CD4-positive, alpha-beta T cell (primary cell): ENCODE results near the gene HDAC4. TPM values are rescaled to one million over a fixed set of nuclear protein-coding genes. Genes with fewer than 3 reads are reported as not detected.

Source experiments
- ATAC-seq: fragments of 200-7000 bp; cut with Tn5 transposase; one replicate; pipeline ENCODE4 v1.10.0; 2022; ENCODE audit warnings: mild to moderate bottlenecking; ENCODE audit not compliant: poor library complexity
- CTCF ChIA-PET: fragments of 350-600 bp; sonication (Branson Sonifier 250); formaldehyde crosslinking; loops from one replicate; lab custom pipeline; 2021; ENCODE audit warnings: antibody characterized with exemption, inconsistent platforms; lab: Charles Lee
- POLR2A ChIA-PET: fragments of 350-600 bp; sonication (Branson Sonifier 250); formaldehyde crosslinking; loops from one replicate; lab custom pipeline; 2021; ENCODE audit warnings: antibody characterized with exemption, inconsistent platforms; lab: Charles Lee
- DNase-seq, 14 experiments: peaks; one replicate each; pipeline ENCODE4 v3.0.0-alpha.2; 2013 to 2020; ENCODE audit warnings: mixed read lengths in 2 of 14
- H3K27ac ChIP-seq, 2 donors: one replicate each; pipeline versions ENCODE4 v1.5.1 to v1.7.0; 2013; ENCODE audit warnings: low read length in 2 of 2, low read depth in 1 of 2, mild to moderate bottlenecking in 1 of 2
- H3K27me3 ChIP-seq, 2 experiments: 1 replicate in 1 of 2; 2 replicates in 1 of 2; pipeline versions ENCODE4 v1.6.1 to v1.7.0; 2013; ENCODE audit warnings: low read length in 2 of 2, control low read depth in 1 of 2, mild to moderate bottlenecking in 1 of 2, moderate library complexity in 1 of 2; ENCODE audit not compliant: insufficient read depth in 2 of 2, control insufficient read depth in 1 of 2
- H3K36me3 ChIP-seq: one replicate; pipeline ENCODE4 v1.6.1; 2013; ENCODE audit warnings: low read length, control low read depth; ENCODE audit not compliant: insufficient read depth
- H3K4me1 ChIP-seq: one replicate; pipeline ENCODE4 v1.6.1; 2013; ENCODE audit warnings: low read length, control low read depth; ENCODE audit not compliant: insufficient read depth
- H3K4me3 ChIP-seq: one replicate; pipeline ENCODE4 v1.5.1; 2013; ENCODE audit warnings: mild to moderate bottlenecking, low read length, moderate library complexity
- H3K9me3 ChIP-seq, 2 experiments: 1 replicate in 1 of 2; 2 replicates in 1 of 2; pipeline versions ENCODE4 v1.6.1 to v1.7.0; 2013; ENCODE audit warnings: low read length in 2 of 2, mild to moderate bottlenecking in 2 of 2, control low read depth in 1 of 2, moderate library complexity in 1 of 2; ENCODE audit not compliant: control insufficient read depth in 1 of 2, insufficient read depth in 1 of 2
- H3K27ac Mint-ChIP-seq: one replicate; pipeline ENCODE4 v1.8.0; 2020; ENCODE audit warnings: mixed read lengths
- H3K27me3 Mint-ChIP-seq: one replicate; pipeline ENCODE4 v1.8.0; 2021; ENCODE audit warnings: mixed read lengths
- H3K36me3 Mint-ChIP-seq: one replicate; pipeline ENCODE4 v1.8.0; 2021; ENCODE audit warnings: low read depth, mixed read lengths
- H3K4me1 Mint-ChIP-seq: one replicate; pipeline ENCODE4 v1.8.0; 2021; ENCODE audit warnings: low read depth, mixed read lengths
- H3K4me3 Mint-ChIP-seq: one replicate; pipeline ENCODE4 v1.8.0; 2020; ENCODE audit warnings: mild to moderate bottlenecking, mixed read lengths
- H3K9me3 Mint-ChIP-seq: one replicate; pipeline ENCODE4 v1.8.0; 2020; ENCODE audit warnings: mixed read lengths
- intact Hi-C, 2 experiments: fragments of 100-400 bp; cut with DNase I in 1 of 2; cut with micrococcal nuclease in 1 of 2; formaldehyde crosslinking; loops; one replicate each; pipeline versions ENCODE4 v1.15.1 to v1.9.0; 2023 to 2025; cut with DNase I, micrococcal nuclease
- total RNA-seq, 174 experiments: library from RNA in 2 of 174; stranded (reverse) in 2 of 174; gene quantifications; one replicate each; pipeline ENCODE4 v1.2.3 and lab custom pipeline; 2021 to 2026
- TF ChIP-seq, protein P1 (sequence below): fragments of 200-600 bp; IDR thresholded peaks from one replicate; pipeline ENCODE4 v1.8.0; 2022; ENCODE audit warnings: antibody characterized with exemption, mild to moderate bottlenecking

Gene HDAC4
- total RNA-seq, 2 experiments from 2014 or later = 45.3 to 49.2 TPM

- intact Hi-C loops = no loop called here
- Mint-ChIP-seq H3K4me1 (peaks cover 23% of the 10 kb centered on the region), H3K36me3 (no peaks in the 10 kb centered on the region), H3K27ac (peak overlapping the region; percentile 60), H3K27me3 (no peaks in the 10 kb centered on the region), H3K4me3 (no peak overlapping the region), H3K9me3 (no peaks in the 10 kb centered on the region)
- POLR2A ChIA-PET = interaction anchor here (1.3 kb wide), 1 partner anchor 8 kb away, joined by 4 read pairs; no protein-coding TSS in a partner anchor
- peaks cover 17% of the 10 kb centered on the region for H3K4me1 ChIP-seq
- H3K27ac ChIP-seq = no peak overlapping the region
- no peaks in the 10 kb centered on the region for H3K27me3 ChIP-seq
- DNase-seq (peak in 2 of 14 experiments; percentile 24 to 30), ATAC-seq (no peak)
- H3K9me3 ChIP-seq = no peaks in the 10 kb centered on the region
- H3K4me3 ChIP-seq = no peak overlapping the region
- H3K36me3 ChIP-seq = peaks cover 2% of the 10 kb centered on the region
- CTCF ChIA-PET = no interaction called here
- TF ChIP-seq, protein P1, sequence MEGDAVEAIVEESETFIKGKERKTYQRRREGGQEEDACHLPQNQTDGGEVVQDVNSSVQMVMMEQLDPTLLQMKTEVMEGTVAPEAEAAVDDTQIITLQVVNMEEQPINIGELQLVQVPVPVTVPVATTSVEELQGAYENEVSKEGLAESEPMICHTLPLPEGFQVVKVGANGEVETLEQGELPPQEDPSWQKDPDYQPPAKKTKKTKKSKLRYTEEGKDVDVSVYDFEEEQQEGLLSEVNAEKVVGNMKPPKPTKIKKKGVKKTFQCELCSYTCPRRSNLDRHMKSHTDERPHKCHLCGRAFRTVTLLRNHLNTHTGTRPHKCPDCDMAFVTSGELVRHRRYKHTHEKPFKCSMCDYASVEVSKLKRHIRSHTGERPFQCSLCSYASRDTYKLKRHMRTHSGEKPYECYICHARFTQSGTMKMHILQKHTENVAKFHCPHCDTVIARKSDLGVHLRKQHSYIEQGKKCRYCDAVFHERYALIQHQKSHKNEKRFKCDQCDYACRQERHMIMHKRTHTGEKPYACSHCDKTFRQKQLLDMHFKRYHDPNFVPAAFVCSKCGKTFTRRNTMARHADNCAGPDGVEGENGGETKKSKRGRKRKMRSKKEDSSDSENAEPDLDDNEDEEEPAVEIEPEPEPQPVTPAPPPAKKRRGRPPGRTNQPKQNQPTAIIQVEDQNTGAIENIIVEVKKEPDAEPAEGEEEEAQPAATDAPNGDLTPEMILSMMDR = no peak
These were observed 22.6 kb downstream of the HDAC4 start for GRCh38 chr2:239378021-239378917.

- Histone ChIP-seq H3K27ac (no peak overlapping the region), H3K4me1 (peaks cover 20% of the 10 kb centered on the region), H3K9me3 (no peaks in the 10 kb centered on the region), H3K27me3 (no peaks in the 10 kb centered on the region), H3K4me3 (no peak overlapping the region), H3K36me3 (peaks cover 2% of the 10 kb centered on the region)
- POLR2A ChIA-PET = no interaction called here
- ATAC-seq = no peak
- intact Hi-C loops = no loop called here
- CTCF ChIA-PET = no interaction called here
- Mint-ChIP-seq H3K27me3 (no peaks in the 10 kb centered on the region), H3K4me3 (no peak overlapping the region), H3K27ac (peak overlapping the region; percentile 60), H3K4me1 (peaks cover 23% of the 10 kb centered on the region), H3K36me3 (no peaks in the 10 kb centered on the region), H3K9me3 (no peaks in the 10 kb centered on the region)
- TF ChIP-seq, protein P1 = no peak
- DNase-seq = peak in 1 of 14 experiments; percentile 24
These were observed 23.2 kb downstream of the HDAC4 start for GRCh38 chr2:239377591-239377990.

- TF ChIP-seq, protein P1 = no peak
- POLR2A ChIA-PET = no interaction called here
- H3K27ac Mint-ChIP-seq = peak overlapping the region; percentile 60
- CTCF ChIA-PET = no interaction called here
- no peaks in the 10 kb centered on the region for H3K36me3 Mint-ChIP-seq
- ATAC-seq (no peak), DNase-seq (no peak)
- H3K4me3 ChIP-seq = no peak overlapping the region
- H3K4me3 Mint-ChIP-seq = no peak overlapping the region
- H3K9me3 ChIP-seq = no peaks in the 10 kb centered on the region
- intact Hi-C loops = no loop called here
- H3K27me3 ChIP-seq = no peaks in the 10 kb centered on the region
- H3K27me3 Mint-ChIP-seq = no peaks in the 10 kb centered on the region
- H3K4me1 Mint-ChIP-seq = peaks cover 18% of the 10 kb centered on the region
- H3K4me1 ChIP-seq = peaks cover 25% of the 10 kb centered on the region
- H3K27ac ChIP-seq = no peak overlapping the region
- H3K9me3 Mint-ChIP-seq = no peaks in the 10 kb centered on the region
- H3K36me3 ChIP-seq = peaks cover 2% of the 10 kb centered on the region
These were observed 23.8 kb downstream of the HDAC4 start for GRCh38 chr2:239376942-239377531.
